Smooth muscle cell (in vitro differentiated cells): ENCODE measurements around the gene ANKRD40CL. TPM values are rescaled to one million over a fixed set of nuclear protein-coding genes. Genes with fewer than 3 reads are reported as not detected.

Experiments used
- DNase-seq: peaks from one replicate; lab custom pipeline; 2025; ENCODE audit not compliant: unreplicated experiment; lab: John Stamatoyannopoulos, UW
- H2AFZ ChIP-seq: fragments of 200-600 bp; sonication (generic); 2 replicates; pipeline ENCODE4 v1.6.0; 2016; ENCODE audit warnings: antibody characterized with exemption, low read depth, mild to moderate bottlenecking
- H3F3A ChIP-seq: fragments of 200-600 bp; sonication (generic); 2 replicates; pipeline ENCODE4 v1.6.0; 2017; ENCODE audit warnings: antibody characterized with exemption, low read depth
- H3K27ac ChIP-seq: fragments of 200-600 bp; sonication (generic); 2 replicates; pipeline ENCODE4 v1.5.1; 2016; ENCODE audit warnings: low read depth, mild to moderate bottlenecking
- H3K27me3 ChIP-seq: fragments of 200-600 bp; sonication (generic); 2 replicates; pipeline ENCODE4 v1.6.1; 2016; ENCODE audit warnings: low read depth, mild to moderate bottlenecking
- H3K36me3 ChIP-seq: fragments of 200-600 bp; sonication (generic); 2 replicates; pipeline ENCODE4 v1.5.1; 2016; ENCODE audit warnings: low read depth
- H3K4me1 ChIP-seq: fragments of 200-600 bp; sonication (generic); 2 replicates; pipeline ENCODE4 v1.5.1; 2016; ENCODE audit warnings: low read depth
- H3K4me2 ChIP-seq: fragments of 200-600 bp; sonication (generic); 2 replicates; pipeline ENCODE4 v1.6.0; 2016; ENCODE audit warnings: mild to moderate bottlenecking
- H3K4me3 ChIP-seq: fragments of 200-600 bp; sonication (generic); 2 replicates; pipeline ENCODE4 v1.5.1; 2016; ENCODE audit warnings: mild to moderate bottlenecking
- H3K79me2 ChIP-seq: fragments of 200-600 bp; sonication (generic); 2 replicates; pipeline ENCODE4 v1.6.0; 2016; ENCODE audit warnings: low read depth, mild to moderate bottlenecking
- H3K9ac ChIP-seq: fragments of 200-600 bp; sonication (generic); 2 replicates; pipeline ENCODE4 v1.6.0; 2016; ENCODE audit warnings: low read depth
- H3K9me3 ChIP-seq: fragments of 200-600 bp; sonication (generic); replicated peaks from 2 replicates; pipeline ENCODE4 v1.5.1; 2016; ENCODE audit warnings: low read depth
- H4K20me1 ChIP-seq: fragments of 200-600 bp; sonication (generic); 2 replicates; pipeline ENCODE4 v1.6.0; 2016; ENCODE audit warnings: low read depth
- WGBS: methylation state at CpG from one replicate; pipeline ENCODE4 v1.1.7; 2016; ENCODE audit warnings: low lambda C conversion rate; 5-methylcytosine and 5-hydroxymethylcytosine counted together
- polyA plus RNA-seq: library from polyadenylated mRNA; unstranded; fragments of >200 nt; fragmentation: Nextera tagmentation; extraction: Ambion mirVana; gene quantifications from 2 replicates; pipeline ENCODE4 v1.2.1, GENCODE V29; 2016
- total RNA-seq: library from RNA; depleted of rRNA; stranded (reverse); fragments of >200 nt; gene quantifications from 2 replicates; pipeline ENCODE4 v1.2.3, GENCODE V29; 2014
- TF ChIP-seq, protein P1 (sequence below): fragments of 200-600 bp; sonication (generic); IDR thresholded peaks from 2 replicates; pipeline ENCODE4 v1.5.1; 2017; ENCODE audit warnings: borderline replicate concordance, mild to moderate bottlenecking, antibody characterized with exemption; ENCODE audit not compliant: insufficient read depth, poor library complexity, severe bottlenecking

The ANKRD40CL gene
- total and polyA plus RNA-seq, 2 experiments from 2014 or later, result not detected

DNA sequence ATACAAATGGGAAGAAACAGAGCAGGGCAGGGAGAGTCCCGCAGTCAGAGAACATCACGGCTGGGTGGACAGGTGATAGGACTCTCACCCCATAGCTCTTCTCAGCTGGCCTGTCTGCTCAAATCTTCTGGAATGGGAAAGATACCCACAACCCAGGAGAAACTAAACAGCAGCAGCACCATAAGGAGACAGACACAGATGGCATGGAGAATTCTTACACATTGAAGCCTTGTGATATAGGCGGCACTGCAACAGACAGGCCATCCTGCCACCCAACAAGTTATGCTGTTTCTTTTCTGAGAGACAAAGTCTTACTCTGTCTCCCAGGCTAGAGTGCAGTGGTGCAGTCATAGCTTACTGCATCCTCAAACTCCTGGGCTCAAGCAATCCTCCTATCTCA is 8.6 kb upstream of the ANKRD40CL start:
- Histone ChIP-seq H3K36me3 (no peaks in the 10 kb centered on the region), H2AFZ (no peak overlapping the region), H3F3A (no peaks in the 10 kb centered on the region), H3K4me2 (no peak overlapping the region), H3K79me2 (no peaks in the 10 kb centered on the region), H3K27me3 (no peaks in the 10 kb centered on the region), H3K9me3 (no peaks in the 10 kb centered on the region), H3K27ac (no peak overlapping the region), H4K20me1 (no peaks in the 10 kb centered on the region), H3K9ac (no peak overlapping the region), H3K4me3 (no peak overlapping the region), H3K4me1 (no peaks in the 10 kb centered on the region)
- WGBS, result 91% methylated on average over 3 of the region's 3 CpGs
- TF ChIP-seq, protein P1, sequence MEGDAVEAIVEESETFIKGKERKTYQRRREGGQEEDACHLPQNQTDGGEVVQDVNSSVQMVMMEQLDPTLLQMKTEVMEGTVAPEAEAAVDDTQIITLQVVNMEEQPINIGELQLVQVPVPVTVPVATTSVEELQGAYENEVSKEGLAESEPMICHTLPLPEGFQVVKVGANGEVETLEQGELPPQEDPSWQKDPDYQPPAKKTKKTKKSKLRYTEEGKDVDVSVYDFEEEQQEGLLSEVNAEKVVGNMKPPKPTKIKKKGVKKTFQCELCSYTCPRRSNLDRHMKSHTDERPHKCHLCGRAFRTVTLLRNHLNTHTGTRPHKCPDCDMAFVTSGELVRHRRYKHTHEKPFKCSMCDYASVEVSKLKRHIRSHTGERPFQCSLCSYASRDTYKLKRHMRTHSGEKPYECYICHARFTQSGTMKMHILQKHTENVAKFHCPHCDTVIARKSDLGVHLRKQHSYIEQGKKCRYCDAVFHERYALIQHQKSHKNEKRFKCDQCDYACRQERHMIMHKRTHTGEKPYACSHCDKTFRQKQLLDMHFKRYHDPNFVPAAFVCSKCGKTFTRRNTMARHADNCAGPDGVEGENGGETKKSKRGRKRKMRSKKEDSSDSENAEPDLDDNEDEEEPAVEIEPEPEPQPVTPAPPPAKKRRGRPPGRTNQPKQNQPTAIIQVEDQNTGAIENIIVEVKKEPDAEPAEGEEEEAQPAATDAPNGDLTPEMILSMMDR, result no peak
- DNase-seq, result no peak

DNA sequence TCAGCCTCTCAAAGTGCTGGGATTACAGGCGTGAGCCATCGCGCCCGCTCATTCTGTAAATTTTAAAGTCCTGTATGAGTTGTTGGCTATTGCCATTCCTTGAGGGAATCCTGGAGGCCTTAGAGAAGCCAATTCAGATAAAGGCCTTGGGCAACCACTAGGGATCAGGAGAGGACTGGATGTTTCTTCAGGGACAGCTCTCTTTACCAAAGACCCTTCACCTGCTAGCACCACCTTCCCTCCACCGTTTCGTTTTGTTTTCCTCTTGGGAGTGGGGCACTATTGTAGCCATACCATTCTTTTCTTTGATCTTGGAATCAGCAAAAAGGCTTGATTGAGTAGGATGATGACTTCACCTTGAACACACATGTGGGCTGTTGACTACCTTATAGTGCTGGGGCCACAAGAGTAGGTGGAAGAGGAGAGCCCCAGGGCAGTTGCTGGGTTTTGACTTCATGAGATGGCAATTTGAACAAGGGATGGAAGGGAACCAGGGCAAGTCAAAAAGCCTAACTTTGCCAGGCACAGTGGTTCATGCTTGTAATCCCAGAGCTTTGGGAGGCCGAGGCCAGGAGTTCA is 7.0 kb upstream of the ANKRD40CL start:
- Histone ChIP-seq H3K9me3 (no peaks in the 10 kb centered on the region), H3F3A (no peaks in the 10 kb centered on the region), H4K20me1 (no peaks in the 10 kb centered on the region), H3K36me3 (no peaks in the 10 kb centered on the region), H3K9ac (no peak overlapping the region), H3K4me2 (no peak overlapping the region), H3K79me2 (no peaks in the 10 kb centered on the region), H3K27ac (no peak overlapping the region), H3K4me3 (no peak overlapping the region), H3K4me1 (no peaks in the 10 kb centered on the region), H2AFZ (no peak overlapping the region), H3K27me3 (no peaks in the 10 kb centered on the region)
- TF ChIP-seq, protein P1, result no peak
- WGBS, result 87% methylated on average over 7 of the region's 7 CpGs
- no peak for DNase-seq

DNA sequence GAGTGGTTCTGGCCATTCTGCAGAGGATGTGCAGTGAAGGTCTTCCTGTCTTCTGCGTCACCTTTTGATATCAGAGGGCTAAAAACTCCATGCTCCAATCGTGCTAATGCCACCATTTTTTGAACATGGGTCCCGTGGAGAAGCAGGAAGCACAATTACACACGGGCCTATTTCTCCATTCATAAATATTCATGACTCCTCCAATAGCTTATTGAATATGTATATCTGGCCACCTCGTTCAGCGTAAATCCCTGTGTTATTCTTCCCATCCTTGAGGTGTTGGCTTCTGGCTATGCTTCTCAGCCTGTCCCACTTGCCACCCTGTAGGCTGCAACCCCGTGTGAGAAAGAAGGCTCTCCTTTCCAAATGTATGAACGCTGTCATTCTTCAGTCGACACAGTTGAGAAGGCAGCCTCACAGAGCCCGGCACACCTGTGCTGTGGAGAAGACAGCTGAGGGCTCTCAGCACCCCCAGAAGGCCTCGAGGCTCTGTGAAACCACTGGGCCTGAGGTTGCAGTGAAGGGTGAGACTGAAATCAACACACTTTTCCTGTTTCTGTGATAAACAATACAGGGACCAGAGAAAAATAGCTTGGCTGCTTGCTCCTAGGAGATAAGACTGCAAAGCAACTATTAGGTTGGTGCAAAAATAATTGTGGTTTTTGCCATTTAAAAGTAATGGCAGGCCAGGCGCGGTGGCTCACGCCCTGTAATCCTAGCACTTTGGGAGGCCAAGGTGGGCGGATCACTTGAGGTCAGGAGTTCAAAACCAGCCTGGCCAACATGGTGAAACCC is 4.9 kb upstream of the ANKRD40CL start:
- Histone ChIP-seq H3K79me2 (no peaks in the 10 kb centered on the region), H3K4me1 (no peaks in the 10 kb centered on the region), H3K4me3 (no peak overlapping the region), H3K4me2 (no peak overlapping the region), H3K27ac (no peak overlapping the region), H3F3A (no peaks in the 10 kb centered on the region), H3K9me3 (no peaks in the 10 kb centered on the region), H2AFZ (no peak overlapping the region), H3K27me3 (no peaks in the 10 kb centered on the region), H4K20me1 (no peaks in the 10 kb centered on the region), H3K36me3 (no peaks in the 10 kb centered on the region), H3K9ac (no peak overlapping the region)
- DNase-seq, result no peak
- 82% methylated on average over 15 of the region's 15 CpGs for WGBS
- TF ChIP-seq, protein P1, result no peak
